NCI-H1417 treated with DMSO at 0.1 percent for 48 hours (cell line): ENCODE results near the gene TRIP13.
"Not testable (repeated sequence)": the region's sequence is repeated elsewhere in the genome, so short reads cannot be mapped to it uniquely, and the experiment has no call there.

Source experiments
- DNase-seq: peaks from one replicate; lab custom pipeline; 2025; lab: John Stamatoyannopoulos, UW

Gene TRIP13

DNA sequence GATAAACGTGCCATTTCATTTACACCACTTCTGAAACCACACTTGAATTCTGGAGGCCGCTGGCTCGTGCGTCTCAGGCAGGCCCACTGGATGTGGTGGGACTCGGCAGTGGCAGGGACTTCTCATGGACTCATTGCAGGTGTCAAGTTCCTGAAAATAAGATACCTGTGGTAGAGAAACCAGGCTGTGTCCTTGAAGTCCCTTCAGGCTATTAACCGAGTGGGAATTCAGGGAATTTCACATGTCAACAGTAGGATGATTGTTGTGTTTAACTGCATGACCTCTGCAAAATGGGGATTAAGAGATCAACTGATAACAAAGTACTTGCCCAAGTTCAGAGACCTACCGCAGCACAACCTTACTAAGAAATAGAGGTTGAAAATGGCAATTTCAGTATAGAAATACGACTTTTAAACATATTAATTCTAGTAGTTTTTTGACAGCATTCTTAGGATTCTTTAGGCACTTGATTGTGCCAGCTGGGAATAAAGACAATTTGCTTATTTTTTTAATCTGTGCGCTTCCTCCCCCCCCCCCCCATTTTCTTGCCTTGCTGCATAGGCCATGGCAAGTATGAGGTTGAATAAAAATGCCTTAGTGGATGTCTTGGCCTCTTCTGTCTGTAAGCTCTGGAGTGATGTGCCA, 26.8 kb downstream of the TRIP13 start:
- no peak for DNase-seq

DNA sequence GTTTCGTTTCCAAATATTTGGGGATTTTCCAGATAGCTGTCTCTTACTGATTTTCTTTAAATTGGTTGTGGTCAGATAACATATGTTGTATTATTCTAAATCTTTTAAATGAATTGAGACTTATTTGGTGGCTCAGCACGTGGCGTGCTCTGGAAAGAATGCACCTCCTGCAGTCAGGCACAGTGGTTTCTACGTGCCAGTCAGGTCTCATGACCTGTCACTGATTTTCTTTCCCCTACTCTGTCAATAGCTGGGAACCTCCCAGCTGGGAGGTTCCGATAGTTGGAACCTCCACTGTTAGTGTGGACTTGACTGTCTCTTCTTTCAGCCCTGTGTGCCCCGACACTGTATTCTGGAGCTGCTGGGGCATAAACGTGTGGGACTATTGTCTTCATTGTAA, 27.6 kb downstream of the TRIP13 start:
- no peak for DNase-seq

DNA sequence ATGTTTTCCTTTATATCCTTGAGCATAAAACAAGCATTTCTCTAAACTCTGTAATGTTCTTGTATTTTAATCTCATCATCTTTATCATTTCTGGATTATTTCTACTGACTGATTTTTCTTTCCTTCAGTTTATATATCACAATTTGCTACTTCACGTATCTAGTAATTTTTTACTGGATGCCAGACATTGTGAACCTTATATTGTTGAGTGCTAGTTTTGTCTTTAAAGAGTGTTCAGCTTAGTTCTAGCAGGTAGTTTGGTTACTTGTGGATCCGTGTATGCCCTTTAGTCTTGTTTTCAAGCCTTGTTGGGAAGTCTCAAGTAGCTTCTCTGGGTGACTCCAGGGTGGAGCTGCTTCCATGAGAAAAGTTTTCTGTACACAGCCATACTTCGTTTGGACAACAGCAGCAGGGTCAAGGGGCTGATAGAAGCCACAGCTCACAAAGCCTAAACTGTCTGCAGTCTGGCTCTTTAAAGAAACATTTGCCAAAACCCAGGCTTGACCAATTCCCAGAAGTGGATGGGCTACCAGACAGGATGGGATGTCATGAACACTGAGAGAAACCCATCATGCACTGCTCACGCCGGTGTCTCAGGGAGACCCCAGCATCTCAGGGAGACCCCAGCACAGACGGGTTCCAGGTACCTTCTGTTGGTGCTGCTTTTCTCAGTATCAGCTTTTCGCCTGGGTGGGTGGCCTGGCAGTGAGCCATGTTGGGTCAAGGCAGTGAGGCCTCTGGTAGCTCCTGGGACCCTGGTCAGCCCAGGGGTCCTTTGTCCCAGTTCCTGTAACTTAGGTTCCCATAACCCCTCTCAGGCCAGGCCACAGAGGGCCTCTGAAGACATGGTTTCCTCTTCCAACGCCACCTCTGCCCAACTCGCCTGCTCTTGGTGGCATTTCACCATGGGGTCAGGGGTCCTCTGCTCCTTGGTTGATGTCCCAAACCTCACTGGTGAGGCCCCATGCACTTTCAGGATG, 29.1 kb downstream of the TRIP13 start:
- no peak for DNase-seq

DNA sequence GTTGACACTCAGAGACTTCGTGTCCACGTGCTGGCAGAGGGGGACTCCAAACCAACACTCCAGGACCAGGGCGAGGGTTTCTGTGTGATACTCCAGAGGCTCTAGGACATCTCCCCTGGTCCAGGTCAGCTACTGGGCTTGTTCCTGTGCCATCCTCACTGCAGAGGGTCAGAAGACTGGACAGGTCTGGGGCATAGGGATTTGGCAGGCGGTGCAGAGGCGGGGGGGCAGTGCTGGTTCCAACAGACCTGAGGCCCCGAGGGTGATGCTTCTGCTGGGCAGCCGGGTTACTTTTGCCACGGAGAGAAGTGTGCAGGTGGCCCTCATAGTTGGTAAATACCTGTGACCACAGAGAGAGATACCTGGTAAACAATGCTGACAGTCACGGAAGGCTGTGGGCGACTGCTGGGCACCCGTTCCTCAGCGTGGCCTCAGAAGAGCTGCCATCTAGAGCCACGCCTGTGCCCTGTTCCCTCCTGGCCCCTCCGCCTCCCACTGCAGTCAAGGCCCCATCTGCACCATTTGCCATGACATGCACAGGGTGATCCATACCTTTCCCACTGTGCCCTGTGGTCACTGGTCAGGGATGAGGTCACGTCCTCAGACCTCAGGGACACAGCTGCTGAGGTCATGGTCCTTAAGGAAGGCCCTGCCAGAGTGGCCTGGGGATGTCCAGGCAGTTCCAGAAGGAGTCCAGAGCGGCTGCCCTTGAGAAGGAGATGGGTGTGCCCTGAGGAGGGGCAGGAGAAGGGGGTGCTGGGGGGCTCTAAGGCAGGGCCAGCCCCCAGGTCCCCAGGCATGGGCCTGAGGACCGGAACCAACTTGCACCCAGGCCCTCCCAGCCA, 30.0 kb downstream of the TRIP13 start:
- no peak for DNase-seq

DNA sequence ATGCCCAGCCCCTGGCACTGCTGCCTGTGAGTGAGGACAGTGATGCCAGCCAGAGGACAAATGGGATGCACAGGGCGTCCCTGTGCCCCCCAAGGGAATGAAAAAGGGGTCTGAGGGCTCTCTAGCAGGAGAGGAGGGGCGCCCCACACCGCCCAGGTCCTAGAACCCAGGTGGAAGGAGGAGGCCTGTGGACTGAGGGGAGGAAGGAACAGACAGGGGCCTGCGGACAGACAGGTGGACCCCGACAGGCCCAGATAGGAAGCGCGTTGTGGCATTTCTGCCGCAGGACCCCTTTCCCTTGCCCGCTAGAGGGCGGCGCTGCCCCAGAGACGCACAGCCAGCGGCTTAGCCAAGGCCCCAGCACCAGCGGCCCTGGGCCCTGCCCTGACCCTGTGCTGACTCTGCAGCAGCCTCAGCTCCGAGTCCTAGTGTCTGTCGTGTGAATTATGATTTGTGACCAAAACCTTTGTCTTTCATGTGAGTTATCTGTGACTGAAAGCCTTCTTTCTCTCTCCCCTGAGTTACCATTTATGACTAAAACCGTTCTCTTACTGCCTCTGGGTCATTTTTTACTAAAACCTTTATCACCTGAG, 30.7 kb downstream of the TRIP13 start:
- no peak for DNase-seq

DNA sequence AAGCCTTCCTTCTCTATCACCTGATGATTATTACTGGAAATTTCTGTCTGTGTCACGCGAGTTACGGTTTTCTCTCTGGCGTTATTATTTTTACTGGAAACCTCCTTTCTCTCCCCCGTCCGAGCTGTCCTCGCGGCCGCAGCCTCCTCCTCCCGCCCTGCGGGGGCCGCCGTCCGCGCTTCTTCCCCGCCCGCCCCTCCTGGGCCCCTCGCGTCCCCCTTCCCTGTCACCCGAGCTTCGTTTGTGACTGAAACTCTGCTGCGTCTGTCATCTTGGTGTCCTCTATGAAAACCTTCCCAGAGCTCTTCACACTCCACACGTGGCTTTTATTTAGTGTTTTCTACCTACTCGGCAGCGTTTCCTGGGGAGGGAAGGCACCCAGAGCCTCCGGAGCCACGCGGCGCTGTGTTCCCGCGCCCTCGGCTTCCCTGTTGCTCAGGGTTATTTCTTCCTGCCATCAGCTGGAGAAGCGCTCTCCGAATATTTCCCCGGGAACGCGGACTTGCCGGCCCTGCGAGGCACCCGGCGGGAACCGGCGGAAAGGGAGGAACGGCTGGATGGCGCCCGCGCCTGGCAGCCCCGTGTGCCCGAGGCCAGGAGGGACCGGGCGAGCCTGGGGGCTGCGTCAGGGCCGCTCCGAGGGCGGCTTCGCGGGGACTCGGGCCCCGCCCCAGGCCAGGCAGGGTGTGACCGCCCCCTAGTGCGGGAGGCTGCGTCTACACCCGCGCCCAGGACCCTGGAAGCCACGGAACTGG, 33.9 kb downstream of the TRIP13 start:
- DNase-seq = no peak

DNA sequence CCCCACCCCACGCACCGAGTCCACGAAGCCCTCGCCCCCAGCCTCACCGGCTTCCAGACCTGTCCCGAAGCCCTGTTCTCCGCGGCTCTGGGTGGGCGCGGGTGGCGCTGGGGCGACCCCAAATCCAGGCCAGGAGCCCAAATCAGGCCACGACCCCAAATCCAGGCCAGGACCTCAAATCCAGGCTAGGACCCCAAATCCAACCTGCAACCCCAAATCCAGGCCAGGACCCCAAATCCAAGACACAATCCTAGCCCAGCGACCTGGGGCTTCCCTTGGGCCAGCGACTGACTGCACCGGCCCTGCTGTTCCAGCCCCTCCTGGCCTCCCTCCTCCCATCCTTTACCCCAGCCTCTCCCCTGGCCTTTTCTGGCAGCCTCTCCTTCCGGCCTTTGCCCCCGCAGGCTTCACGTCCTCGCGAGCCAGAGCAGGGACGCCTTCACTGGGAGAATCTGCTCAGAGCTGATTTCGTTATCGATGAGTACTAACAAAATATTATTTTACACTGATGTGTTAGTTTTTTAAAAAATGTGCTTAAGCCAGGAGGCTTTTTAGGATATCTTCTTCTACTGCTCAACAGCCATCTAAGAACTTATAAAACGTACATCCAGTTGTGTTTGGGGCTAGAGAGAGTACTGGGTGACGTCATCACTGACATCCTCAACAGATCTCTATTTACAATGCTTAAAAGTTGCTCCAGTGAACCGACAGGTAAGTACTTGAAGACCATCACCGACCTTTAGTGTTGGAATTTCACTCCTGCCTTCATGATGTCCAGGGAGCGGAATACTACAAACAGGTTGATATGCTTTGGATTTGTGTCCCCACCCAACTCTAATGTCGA, 34.7 kb downstream of the TRIP13 start:
- no peak for DNase-seq

DNA sequence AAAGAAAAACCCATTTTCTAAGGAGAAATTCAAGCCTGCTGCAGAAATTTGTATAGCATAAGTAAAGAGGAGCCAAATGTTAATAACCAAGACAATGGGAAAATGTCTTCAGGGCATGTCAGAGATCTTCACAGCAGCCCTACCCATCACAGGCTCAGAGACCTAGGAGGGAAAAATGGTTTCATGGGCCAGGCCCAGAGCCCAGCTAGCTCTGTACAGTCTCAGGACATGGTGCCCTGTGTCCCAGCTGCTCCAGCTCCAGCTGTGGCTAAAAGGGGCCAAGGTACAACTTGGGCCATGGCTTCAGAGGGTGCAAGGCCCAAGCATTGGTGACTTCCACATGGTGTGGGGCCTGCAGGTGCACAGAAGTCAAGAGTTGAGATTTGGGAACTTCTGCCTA, 36.5 kb downstream of the TRIP13 start:
- not testable (repeated sequence) for DNase-seq

DNA sequence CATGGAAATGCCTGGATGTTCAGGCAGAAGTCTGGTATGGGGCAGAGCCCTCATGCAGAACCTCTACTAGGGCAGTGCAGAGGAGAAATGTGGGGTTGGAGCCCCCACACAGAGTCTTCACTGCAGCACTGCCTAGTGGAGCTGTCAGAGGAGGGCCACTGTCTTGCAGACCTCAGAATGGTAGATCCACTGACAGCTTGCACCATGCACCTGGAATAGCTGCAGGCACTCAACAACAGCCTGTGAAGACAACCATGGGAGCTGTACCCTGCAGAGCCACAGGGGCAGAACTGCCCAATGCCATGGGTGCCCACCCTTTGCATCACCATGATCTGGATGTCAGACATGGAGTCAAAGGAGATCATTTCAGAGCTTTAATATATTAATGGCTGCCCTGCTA, 36.9 kb downstream of the TRIP13 start:
- no peak for DNase-seq

DNA sequence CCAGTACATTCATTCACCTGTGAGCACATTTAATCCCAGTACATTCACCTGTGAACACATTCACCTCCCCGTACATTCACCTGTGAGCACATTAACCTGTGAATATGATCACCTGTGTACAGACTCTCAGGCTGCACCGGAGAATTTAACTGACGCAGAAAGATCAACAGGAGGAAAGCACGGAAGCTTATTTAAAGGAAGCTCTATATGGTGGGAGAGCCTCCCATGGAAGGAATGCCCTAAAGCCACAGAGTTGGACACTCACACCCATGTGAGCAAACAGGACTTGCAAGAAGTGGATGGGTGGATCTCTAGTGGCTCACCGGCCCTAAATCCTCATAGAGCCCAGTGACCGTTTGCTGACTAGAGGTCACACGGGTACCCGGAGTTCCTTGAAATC, 38.2 kb downstream of the TRIP13 start:
- no peak for DNase-seq

DNA sequence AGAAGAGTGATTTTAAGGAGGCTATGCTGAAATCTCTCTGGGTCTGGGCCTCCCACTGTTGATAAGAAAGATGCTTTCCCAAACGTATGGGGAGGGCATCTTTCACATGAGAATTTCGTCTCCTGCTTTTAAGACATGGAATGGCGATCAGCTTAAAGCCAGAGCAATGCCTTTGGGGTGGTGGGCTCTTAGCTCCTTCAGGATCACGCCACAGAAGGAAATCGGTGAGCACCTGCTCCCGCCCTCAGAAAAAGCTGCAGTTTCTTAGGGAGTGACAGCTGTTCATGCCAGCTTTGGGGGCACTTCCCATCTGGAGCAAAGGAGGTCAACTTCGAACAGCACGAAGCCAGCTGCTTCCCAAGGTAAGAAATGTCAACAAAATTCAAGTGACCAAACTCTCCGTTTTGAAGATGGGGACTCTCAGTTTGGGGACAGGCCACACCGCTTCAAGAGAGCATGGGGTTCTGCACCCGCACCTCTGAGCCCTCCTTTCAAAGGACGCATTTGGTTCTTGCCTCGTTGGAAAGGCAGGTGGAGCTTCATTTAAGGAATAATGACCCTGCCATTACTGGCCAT, 39.0 kb downstream of the TRIP13 start:
- DNase-seq = no peak

DNA sequence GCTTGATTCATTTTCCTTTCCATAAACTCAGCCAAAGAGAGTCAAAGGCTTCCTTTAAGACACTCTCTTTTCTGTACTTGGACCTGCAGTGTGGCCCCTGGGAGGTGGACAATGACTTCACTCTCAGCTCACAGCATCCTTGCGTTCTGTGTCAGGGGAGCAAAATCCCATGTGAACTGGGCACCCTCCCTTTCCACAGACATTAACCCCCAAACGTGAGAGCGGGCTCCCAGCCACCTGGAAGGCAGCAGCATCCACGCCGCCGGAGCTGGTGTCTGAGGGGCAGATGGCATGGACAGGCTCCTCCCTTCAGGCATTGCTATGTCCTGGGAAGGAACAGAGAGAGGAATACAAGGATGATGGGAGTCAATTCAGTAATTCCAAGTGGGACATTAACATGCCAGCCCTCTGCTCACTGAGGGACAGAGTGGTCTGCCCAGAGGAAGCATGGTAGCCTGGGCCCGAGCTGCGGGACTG, 39.5 kb downstream of the TRIP13 start:
- DNase-seq = no peak

DNA sequence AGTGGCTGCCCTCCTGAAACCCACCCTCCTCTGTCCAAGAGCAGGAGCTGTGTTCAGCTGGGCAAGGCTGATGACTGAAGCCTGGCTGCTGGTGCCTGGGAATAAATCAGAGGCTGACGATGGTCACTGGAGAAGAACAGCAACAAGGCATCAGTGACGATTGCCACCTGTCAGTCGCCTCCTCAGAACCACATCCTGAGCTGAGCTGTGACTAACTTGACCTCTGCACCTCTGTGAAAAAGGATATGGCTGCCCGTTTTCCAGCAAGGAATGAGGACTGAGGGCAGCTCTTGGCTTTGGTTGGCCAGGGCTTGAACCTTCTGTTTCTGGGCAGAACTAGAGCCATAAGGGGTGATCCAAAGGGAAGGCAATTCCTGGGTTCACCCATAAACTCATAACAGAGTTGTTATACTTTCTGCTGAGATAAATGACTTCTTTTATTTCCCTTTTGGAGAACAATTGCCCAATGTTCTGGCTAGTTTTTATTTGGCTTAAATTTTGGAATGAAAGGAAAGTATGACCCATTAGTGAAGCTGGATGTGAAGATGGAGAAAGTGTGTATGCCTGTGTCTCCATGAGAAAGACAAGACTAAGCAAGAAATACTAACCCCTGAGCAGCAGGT, 40.1 kb downstream of the TRIP13 start:
- DNase-seq = no peak

DNA sequence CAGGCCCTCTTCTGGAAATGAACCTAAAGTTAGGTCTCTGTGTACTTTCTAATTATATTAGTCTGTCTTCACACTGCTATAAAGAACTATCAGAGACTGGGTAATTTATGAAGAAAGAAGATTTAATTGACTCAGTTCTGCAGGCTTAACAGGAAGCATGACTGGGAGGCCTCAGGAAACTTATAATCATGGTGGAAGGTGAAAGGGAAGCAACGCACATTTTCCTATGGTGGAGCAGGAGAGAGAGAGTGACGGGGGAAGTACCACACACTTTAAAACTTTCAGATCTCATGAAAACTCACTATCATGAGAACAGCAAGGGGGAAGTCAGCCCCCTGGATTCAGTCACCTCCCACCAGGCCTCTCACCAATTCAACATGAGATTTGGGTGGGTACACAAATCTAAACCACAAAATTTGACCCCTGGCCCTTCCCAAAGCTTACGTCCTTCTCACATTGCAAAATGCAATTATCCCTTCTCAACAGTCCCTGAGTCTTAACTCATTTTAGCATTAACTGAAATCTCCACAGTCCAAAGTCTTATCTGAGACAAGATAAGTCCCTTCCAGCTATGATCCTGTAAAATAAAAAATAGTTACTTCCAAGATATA, 40.7 kb downstream of the TRIP13 start:
- no peak for DNase-seq

DNA sequence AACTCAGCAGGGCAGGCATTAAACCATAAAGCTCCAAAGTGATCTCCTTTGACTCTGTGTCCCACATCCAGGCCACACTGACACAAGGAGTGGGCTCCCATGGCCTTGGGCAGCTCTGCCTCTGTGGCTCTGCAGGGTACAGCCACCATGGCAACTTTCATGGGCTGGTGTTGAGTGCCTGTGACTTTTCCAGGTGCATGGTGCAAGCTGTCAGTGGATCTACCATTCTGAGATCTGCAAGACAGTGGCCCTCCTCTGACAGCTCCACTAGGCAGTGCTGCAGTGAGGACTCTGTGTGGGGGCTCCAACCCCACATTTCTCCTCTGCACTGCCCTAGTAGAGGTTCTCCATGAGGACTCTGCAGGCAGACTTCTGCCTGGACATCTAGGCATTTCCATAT, 41.3 kb downstream of the TRIP13 start:
- DNase-seq = not testable (repeated sequence)

DNA sequence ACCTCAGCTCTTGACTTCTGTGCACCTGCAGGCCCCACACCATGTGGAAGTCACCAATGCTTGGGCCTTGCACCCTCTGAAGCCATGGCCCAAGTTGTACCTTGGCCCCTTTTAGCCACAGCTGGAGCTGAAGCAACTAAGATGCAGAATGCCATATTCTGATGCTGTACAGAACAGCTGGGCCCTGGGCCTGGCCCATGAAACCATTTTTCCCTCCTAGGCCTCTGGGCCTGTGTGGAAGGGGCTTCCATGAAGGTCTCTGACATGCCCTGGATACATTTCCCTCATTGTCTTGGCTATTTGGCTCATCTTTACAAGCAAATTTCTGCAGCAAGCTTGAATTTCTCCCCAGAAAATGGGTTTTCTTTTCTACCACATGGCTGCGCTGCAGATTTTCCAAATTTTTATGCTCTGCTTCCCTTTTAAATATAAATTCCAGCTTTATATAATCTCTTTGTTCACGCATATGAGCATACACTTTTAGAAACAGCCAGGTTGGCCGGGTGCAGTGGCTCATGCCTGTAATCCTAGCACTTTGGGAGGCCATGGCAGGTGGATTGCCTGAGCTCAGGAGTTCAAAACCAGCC, 41.8 kb downstream of the TRIP13 start:
- not testable (repeated sequence) for DNase-seq

DNA sequence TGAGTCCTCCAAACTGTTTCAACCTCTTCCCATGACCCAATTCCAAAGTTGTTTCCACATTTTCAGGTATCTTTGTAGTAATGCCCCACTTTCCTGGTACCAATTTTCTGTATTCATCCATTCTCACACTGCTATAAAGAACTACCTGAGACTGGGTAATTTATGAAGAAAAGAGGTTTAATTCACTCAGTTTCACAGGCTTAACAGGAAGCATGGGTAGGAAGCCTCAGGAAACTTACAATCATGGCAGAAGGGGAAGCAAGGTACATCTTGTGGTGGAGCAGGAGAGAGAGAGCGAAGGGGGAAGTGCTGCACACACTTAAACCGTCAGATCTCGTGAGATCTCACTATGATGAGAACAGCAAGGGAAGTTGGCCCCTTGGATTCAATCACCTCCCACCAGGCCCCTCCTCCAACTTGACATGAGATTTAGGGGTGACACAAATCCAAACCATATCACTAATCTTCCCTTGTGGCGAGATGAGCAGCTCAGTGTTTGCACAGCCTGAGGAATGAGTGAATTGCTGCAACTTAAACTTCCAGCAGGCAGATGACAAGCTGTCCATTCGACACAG, 42.9 kb downstream of the TRIP13 start:
- DNase-seq = no peak
